K562 (cell line): ENCODE measurements around the gene GEMIN7. TPM values are rescaled to one million over a fixed set of nuclear protein-coding genes. Genes with fewer than 3 reads are reported as not detected.

Experiments
- CGGBP1 ChIP-seq: fragments of 250-450 bp; sonication (Bioruptor Pico); IDR thresholded peaks from 2 replicates; pipeline ENCODE4 v1.9.0; 2021; ENCODE audit warnings: mild to moderate bottlenecking
- CHD2 ChIP-seq: IDR thresholded peaks from 2 replicates; pipeline ENCODE4 v1.6.1; 2011; ENCODE audit warnings: low read depth, low read length
- DIDO1 ChIP-seq: fragments of 450-650 bp; IDR thresholded peaks from 2 replicates; pipeline ENCODE4 v1.6.1; 2016; ENCODE audit warnings: low read depth, missing biosample characterization, missing genetic modification characterization
- DMBX1 ChIP-seq: fragments of 250-450 bp; sonication (Bioruptor Pico); IDR thresholded peaks from 2 replicates; pipeline ENCODE4 v1.8.0; 2022; ENCODE audit warnings: inconsistent platforms, mild to moderate bottlenecking, moderate library complexity, borderline replicate concordance
- FOXK2 ChIP-seq, 2 experiments: fragments of 450-650 bp; IDR thresholded peaks in 1 of 2; conservative IDR thresholded peaks in 1 of 2; 2 replicates each; pipeline ENCODE4 v1.6.1; 2016; ENCODE audit warnings: low read depth in 2 of 2, mild to moderate bottlenecking in 1 of 2
- HMG20A ChIP-seq: fragments of 450-650 bp; formaldehyde crosslinking; conservative IDR thresholded peaks from 2 replicates; pipeline ENCODE4 v1.4.0; 2020; ENCODE audit warnings: mild to moderate bottlenecking, mixed read lengths
- ILK ChIP-seq: fragments of 450-650 bp; IDR thresholded peaks from 2 replicates; pipeline ENCODE4 v1.6.1; 2016; ENCODE audit warnings: missing genetic modification characterization, low read depth, mild to moderate bottlenecking, missing compliant biosample characterization, moderate library complexity, borderline replicate concordance
- KAT8 ChIP-seq: fragments of 450-650 bp; IDR thresholded peaks from 2 replicates; pipeline ENCODE4 v1.6.1; 2016; ENCODE audit warnings: low read depth, mild to moderate bottlenecking
- MED1 ChIP-seq: sonication (generic); formaldehyde crosslinking; IDR thresholded peaks from 2 replicates; pipeline ENCODE4 v1.8.1; 2023; ENCODE audit warnings: missing genetic modification reagents, borderline replicate concordance
- MNT ChIP-seq, 2 experiments: fragments of 450-650 bp; conservative IDR thresholded peaks; 2 replicates each; pipeline ENCODE4 v1.6.1; 2017; ENCODE audit warnings: mild to moderate bottlenecking in 2 of 2, moderate library complexity in 2 of 2
- RCOR1 ChIP-seq, 2 experiments: IDR thresholded peaks; 2 replicates each; pipeline ENCODE4 v1.6.1; 2012; ENCODE audit warnings: low read depth in 2 of 2, low read length in 2 of 2, borderline replicate concordance in 1 of 2, improper control_type of control experiment in 1 of 2
- SMARCA4 ChIP-seq: fragments of 450-650 bp; IDR thresholded peaks from 2 replicates; pipeline ENCODE4 v1.6.1; 2016
- SMARCE1 ChIP-seq: fragments of 450-650 bp; IDR thresholded peaks from 2 replicates; pipeline ENCODE4 v1.7.1; 2016; ENCODE audit warnings: mild to moderate bottlenecking
- TBL1XR1 ChIP-seq, 2 experiments: IDR thresholded peaks; 2 replicates each; pipeline ENCODE4 v1.6.1; 2012; ENCODE audit warnings: improper control_type of control experiment in 2 of 2, low read length in 2 of 2, mild to moderate bottlenecking in 1 of 2
- TRIM28 ChIP-seq: fragments of 450-650 bp; IDR thresholded peaks from 2 replicates; pipeline ENCODE4 v1.6.1; 2017
- ZC3H4 ChIP-seq: sonication (generic); formaldehyde crosslinking; IDR thresholded peaks from 2 replicates; pipeline ENCODE4 v1.9.0; 2021; ENCODE audit warnings: missing genetic modification reagents, borderline replicate concordance
- ZNF140 ChIP-seq: fragments of 250-450 bp; sonication (Bioruptor Pico); IDR thresholded peaks from 2 replicates; pipeline ENCODE4 v1.8.0; 2021; ENCODE audit warnings: moderate library complexity, mild to moderate bottlenecking, inconsistent platforms
- ZNF41 ChIP-seq: fragments of 250-450 bp; sonication (Bioruptor Pico); conservative IDR thresholded peaks from 2 replicates; pipeline ENCODE4 v1.4.0; 2020; ENCODE audit warnings: mild to moderate bottlenecking
- polyA plus RNA-seq, 8 experiments: library from polyadenylated mRNA; depleted of rRNA in 4 of 8; stranded (reverse) in 5 of 8; unstranded in 3 of 8; fragments of >200 nt; fragmentation: Nextera tagmentation in 2 of 8; fragmentation: Illumina TruSeq in 1 of 8; extraction: Ambion mirVana in 2 of 8; extraction: Trizol in 1 of 8; gene quantifications; 2 replicates each; pipeline versions ENCODE4 v1.2.1 to v1.2.3, GENCODE V29; 2011 to 2014; ENCODE audit warnings: inconsistent platforms in 1 of 8, missing spikeins in 1 of 8
- total RNA-seq, 7 experiments: library from RNA; depleted of rRNA in 6 of 7; stranded (reverse); fragments of >200 nt in 6 of 7; fragmentation: Illumina TruSeq in 2 of 7; extraction: Trizol in 2 of 7; gene quantifications; 2 replicates each; pipeline versions ENCODE4 v1.2.1 to v1.2.3, GENCODE V29; 2011 to 2021; ENCODE audit warnings: low replicate concordance in 1 of 7
- TF ChIP-seq, protein P1 (sequence below): sonication (generic); formaldehyde crosslinking; IDR thresholded peaks from 2 replicates; pipeline ENCODE4 v1.8.0; 2022; ENCODE audit warnings: mild to moderate bottlenecking, missing genetic modification reagents
- TF ChIP-seq, protein P2 (sequence below), 2 experiments: IDR thresholded peaks; 2 replicates each; pipeline ENCODE4 v1.6.1; 2011; ENCODE audit warnings: borderline replicate concordance in 1 of 2, control low read depth in 1 of 2, low read depth in 1 of 2, low read length in 1 of 2, mild to moderate bottlenecking in 1 of 2, mixed read lengths in 1 of 2, moderate library complexity in 1 of 2; ENCODE audit not compliant: insufficient read depth in 1 of 2, insufficient read length in 1 of 2, poor library complexity in 1 of 2, severe bottlenecking in 1 of 2; ENCODE audit errors: extremely low read depth in 1 of 2
- TF ChIP-seq, protein P3 (sequence below): sonication (generic); formaldehyde crosslinking; IDR thresholded peaks from 2 replicates; pipeline ENCODE4 v1.8.1; 2023; ENCODE audit warnings: mild to moderate bottlenecking, missing genetic modification reagents

The GEMIN7 gene
- total and polyA plus RNA-seq, 9 of the 15 experiments (the other 6 are each of a cell fraction or from before 2014, with no cell fraction given), result 23.1 to 124 (median 54.9) TPM

DNA sequence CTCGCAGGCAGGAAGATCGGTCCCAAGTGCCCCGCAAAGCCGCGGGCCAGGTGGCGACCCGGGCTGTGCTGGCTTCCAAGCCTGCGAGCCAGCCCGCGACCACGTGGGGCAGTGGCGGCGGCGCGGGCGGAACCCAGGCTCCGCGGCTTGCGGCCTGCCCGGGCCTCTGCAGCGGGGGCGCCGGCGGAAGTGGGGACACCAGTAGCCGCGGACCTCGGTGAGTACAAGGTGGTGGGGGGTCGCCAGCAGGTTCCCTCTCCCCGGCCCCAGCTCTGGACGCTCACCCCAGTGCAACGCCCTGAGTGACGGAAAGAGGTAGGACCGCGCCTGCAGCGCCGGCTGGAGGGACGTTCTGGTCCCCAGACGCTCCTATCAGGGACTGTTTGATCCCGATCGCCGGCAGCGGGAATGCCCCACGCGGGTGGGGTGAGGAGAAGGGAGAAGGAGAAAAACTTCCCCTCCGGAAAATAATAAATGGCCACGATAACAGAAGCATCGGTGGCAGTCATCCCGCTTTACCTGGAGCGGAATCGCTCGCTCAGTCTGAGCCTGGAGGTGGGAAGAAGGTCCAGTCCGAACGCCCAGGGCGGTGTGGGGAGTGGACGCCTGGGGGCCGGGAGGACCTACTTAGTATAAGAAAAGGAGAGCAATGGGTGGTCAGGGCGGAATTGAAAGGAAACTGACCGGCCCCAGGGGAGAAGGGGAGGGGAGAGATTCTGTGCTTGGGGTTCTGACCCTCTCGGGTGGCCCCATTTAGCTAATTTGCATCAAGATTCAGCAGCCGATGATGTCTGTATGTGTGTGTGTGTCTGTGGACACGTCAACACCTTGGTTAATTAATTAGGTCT is at the start of gene GEMIN7 (continued):
- TF ChIP-seq, protein P1, sequence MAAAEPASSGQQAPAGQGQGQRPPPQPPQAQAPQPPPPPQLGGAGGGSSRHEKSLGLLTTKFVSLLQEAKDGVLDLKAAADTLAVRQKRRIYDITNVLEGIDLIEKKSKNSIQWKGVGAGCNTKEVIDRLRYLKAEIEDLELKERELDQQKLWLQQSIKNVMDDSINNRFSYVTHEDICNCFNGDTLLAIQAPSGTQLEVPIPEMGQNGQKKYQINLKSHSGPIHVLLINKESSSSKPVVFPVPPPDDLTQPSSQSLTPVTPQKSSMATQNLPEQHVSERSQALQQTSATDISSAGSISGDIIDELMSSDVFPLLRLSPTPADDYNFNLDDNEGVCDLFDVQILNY (CRISPR knock-in tag), result 0 out of 2 replicates have a peak, but pooled peaks have one; percentile 64
- TF ChIP-seq HMG20A (CRISPR knock-in tag), result no peak
- TF ChIP-seq RCOR1 (IDR thresholded peaks at IDR 0.05; ENCODE audit: borderline replicate concordance in 1 of 2, low read depth in 2 of 2, low read length in 2 of 2), result peak in 1 of 2 experiments; percentile 68; a peak in 2 of 4 replicates
- no peak for TF ChIP-seq SMARCE1
- TF ChIP-seq TRIM28, result no peak
- peak; percentile 28; the same call in 1 of the 2 replicates for TF ChIP-seq CHD2
- TF ChIP-seq DIDO1 (tag), result peak; percentile 81
- peak; percentile 87 to 95 for TF ChIP-seq MNT (conservative IDR thresholded peaks at IDR 0.05)
- TF ChIP-seq ILK (tag), result no peak
- TF ChIP-seq CGGBP1 (CRISPR knock-in tag), result peak; percentile 39; the same call in 1 of the 2 replicates
- peak; percentile 58; the same call in 1 of the 2 replicates for TF ChIP-seq DMBX1 (CRISPR knock-in tag)
- TF ChIP-seq SMARCA4, result no peak
- TF ChIP-seq, protein P2, sequence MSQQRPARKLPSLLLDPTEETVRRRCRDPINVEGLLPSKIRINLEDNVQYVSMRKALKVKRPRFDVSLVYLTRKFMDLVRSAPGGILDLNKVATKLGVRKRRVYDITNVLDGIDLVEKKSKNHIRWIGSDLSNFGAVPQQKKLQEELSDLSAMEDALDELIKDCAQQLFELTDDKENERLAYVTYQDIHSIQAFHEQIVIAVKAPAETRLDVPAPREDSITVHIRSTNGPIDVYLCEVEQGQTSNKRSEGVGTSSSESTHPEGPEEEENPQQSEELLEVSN (IDR thresholded peaks at IDR 0.05; ENCODE audit: borderline replicate concordance in 1 of 2, extremely low read depth in 1 of 2, insufficient read depth in 1 of 2, insufficient read length in 1 of 2, low read depth in 1 of 2, low read length in 1 of 2, poor library complexity in 1 of 2, severe bottlenecking in 1 of 2), result peak; percentile 89 to 97
- TF ChIP-seq, protein P3, sequence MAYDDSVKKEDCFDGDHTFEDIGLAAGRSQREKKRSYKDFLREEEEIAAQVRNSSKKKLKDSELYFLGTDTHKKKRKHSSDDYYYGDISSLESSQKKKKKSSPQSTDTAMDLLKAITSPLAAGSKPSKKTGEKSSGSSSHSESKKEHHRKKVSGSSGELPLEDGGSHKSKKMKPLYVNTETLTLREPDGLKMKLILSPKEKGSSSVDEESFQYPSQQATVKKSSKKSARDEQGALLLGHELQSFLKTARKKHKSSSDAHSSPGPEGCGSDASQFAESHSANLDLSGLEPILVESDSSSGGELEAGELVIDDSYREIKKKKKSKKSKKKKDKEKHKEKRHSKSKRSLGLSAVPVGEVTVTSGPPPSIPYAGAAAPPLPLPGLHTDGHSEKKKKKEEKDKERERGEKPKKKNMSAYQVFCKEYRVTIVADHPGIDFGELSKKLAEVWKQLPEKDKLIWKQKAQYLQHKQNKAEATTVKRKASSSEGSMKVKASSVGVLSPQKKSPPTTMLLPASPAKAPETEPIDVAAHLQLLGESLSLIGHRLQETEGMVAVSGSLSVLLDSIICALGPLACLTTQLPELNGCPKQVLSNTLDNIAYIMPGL (CRISPR knock-in tag), result peak; percentile 98
- TF ChIP-seq MED1 (CRISPR knock-in tag), result peak; percentile 88; the same call in 1 of the 2 replicates
- TF ChIP-seq ZC3H4 (CRISPR knock-in tag), result peak; percentile 82; the same call in 1 of the 2 replicates
- TF ChIP-seq ZNF140, result no peak
- TF ChIP-seq ZNF41 (CRISPR knock-in tag), result peak; percentile 34; the same call in 1 of the 2 replicates
- TF ChIP-seq TBL1XR1 (IDR thresholded peaks at IDR 0.05; ENCODE audit: low read length in 2 of 2), result peak in 1 of 2 experiments; percentile 85; a peak in 2 of 4 replicates
- no peak for TF ChIP-seq KAT8
- no peak for TF ChIP-seq FOXK2 (conservative IDR thresholded peaks at IDR 0.05 in 1 of 2, IDR thresholded peaks at IDR 0.05 in 1 of 2; ENCODE audit: low read depth in 2 of 2)
